Left ventricle myocardium inferior (tissue), 1 donor: ENCODE data around the gene CNGA2. TPM values are rescaled to one million over a fixed set of nuclear protein-coding genes. Genes with fewer than 3 reads are reported as not detected.

Experiments used
- DNase-seq: peaks from one replicate; pipeline ENCODE4 v3.0.0-alpha.2; 2020
- H3K27ac ChIP-seq: fragments of 200-600 bp; replicated peaks from 2 replicates; pipeline ENCODE4 v1.8.0; 2021
- H3K27me3 ChIP-seq: fragments of 200-600 bp; 2 replicates; pipeline ENCODE4 v1.8.0; 2021; ENCODE audit warnings: low read depth
- H3K36me3 ChIP-seq: fragments of 200-600 bp; 2 replicates; pipeline ENCODE4 v1.8.0; 2021
- H3K4me1 ChIP-seq: fragments of 200-600 bp; 2 replicates; pipeline ENCODE4 v1.8.0; 2021
- H3K4me3 ChIP-seq: fragments of 200-600 bp; 2 replicates; pipeline ENCODE4 v1.8.0; 2021; ENCODE audit warnings: mild to moderate bottlenecking, moderate library complexity
- H3K9me3 ChIP-seq: fragments of 200-600 bp; replicated peaks from 2 replicates; pipeline ENCODE4 v1.8.0; 2021
- CTCF ChIP-seq: fragments of 200-600 bp; IDR thresholded peaks from 2 replicates; pipeline ENCODE4 v1.8.0; 2021; ENCODE audit warnings: antibody characterized with exemption, mild to moderate bottlenecking, borderline replicate concordance
- intact Hi-C: fragments of 100-400 bp; cut with micrococcal nuclease; formaldehyde crosslinking; loops from one replicate; pipeline ENCODE4 v1.11.0; 2022
- total RNA-seq: library from RNA; stranded (reverse); fragmentation: NEBNext Ultra II Directional; extraction: Animal tissue kit (Norgen Biotek cat#: 25700); gene quantifications from one replicate; pipeline ENCODE4 v1.2.1, GENCODE V29; 2021
- donor health status: DM: no; HTN: yes; CAD: no; lungs with severe emphysema.

The CNGA2 gene
- total RNA-seq, 1 donor from 2014 or later = not detected

GRCh38 chrX:151738751-151739150 is 4.2 kb downstream of the CNGA2 start:
- no peaks in the 10 kb centered on the region for H3K36me3 ChIP-seq
- intact Hi-C loops = no loop called here
- no peaks in the 10 kb centered on the region for H3K9me3 ChIP-seq
- H3K27ac ChIP-seq = no peak overlapping the region
- no peak overlapping the region for H3K4me3 ChIP-seq
- H3K4me1 ChIP-seq = no peaks in the 10 kb centered on the region
- DNase-seq = no peak
- no peaks in the 10 kb centered on the region for H3K27me3 ChIP-seq
- TF ChIP-seq CTCF = no peak

GRCh38 chrX:151741606-151742005 is 7.1 kb downstream of the CNGA2 start:
- H3K9me3 ChIP-seq = no peaks in the 10 kb centered on the region
- H3K27ac ChIP-seq = no peak overlapping the region
- intact Hi-C loops = no loop called here
- H3K36me3 ChIP-seq = no peaks in the 10 kb centered on the region
- TF ChIP-seq CTCF = no peak
- H3K27me3 ChIP-seq = no peaks in the 10 kb centered on the region
- H3K4me1 ChIP-seq = no peaks in the 10 kb centered on the region
- no peak for DNase-seq
- no peak overlapping the region for H3K4me3 ChIP-seq

DNA sequence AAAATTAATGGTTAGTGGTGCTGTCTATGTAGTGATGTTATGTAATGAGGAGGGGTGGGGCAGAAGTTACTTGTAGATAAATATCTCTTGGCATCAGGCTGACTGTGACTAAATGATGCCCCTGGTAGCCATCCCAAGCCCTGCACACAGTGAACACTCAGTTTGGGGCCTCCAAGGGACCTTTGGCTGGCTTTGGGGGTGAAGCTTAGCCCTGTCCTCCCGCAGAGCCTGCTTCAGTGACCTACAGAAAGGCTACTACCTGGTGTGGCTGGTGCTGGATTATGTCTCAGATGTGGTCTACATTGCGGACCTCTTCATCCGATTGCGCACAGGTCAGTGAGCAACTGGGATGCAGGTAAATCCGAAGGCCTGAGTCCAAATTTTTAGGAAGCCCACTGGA is 7.8 kb downstream of the CNGA2 start:
- Histone ChIP-seq H3K9me3 (no peaks in the 10 kb centered on the region), H3K36me3 (no peaks in the 10 kb centered on the region), H3K4me1 (no peaks in the 10 kb centered on the region), H3K4me3 (no peak overlapping the region), H3K27me3 (no peaks in the 10 kb centered on the region), H3K27ac (no peak overlapping the region)
- intact Hi-C loops = no loop called here
- no peak for TF ChIP-seq CTCF
- no peak for DNase-seq

DNA sequence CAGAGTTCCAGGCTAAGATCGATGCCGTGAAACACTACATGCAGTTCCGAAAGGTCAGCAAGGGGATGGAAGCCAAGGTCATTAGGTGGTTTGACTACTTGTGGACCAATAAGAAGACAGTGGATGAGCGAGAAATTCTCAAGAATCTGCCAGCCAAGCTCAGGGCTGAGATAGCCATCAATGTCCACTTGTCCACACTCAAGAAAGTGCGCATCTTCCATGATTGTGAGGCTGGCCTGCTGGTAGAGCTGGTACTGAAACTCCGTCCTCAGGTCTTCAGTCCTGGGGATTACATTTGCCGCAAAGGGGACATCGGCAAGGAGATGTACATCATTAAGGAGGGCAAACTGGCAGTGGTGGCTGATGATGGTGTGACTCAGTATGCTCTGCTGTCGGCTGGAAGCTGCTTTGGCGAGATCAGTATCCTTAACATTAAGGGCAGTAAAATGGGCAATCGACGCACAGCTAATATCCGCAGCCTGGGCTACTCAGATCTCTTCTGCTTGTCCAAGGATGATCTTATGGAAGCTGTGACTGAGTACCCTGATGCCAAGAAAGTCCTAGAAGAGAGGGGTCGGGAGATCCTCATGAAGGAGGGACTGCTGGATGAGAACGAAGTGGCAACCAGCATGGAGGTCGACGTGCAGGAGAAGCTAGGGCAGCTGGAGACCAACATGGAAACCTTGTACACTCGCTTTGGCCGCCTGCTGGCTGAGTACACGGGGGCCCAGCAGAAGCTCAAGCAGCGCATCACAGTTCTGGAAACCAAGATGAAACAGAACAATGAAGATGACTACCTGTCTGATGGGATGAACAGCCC is 9.3 kb downstream of the CNGA2 start:
- no peaks in the 10 kb centered on the region for H3K9me3 ChIP-seq
- DNase-seq = no peak
- no peaks in the 10 kb centered on the region for H3K4me1 ChIP-seq
- no peaks in the 10 kb centered on the region for H3K27me3 ChIP-seq
- intact Hi-C loops = no loop called here
- no peak overlapping the region for H3K27ac ChIP-seq
- H3K4me3 ChIP-seq = no peak overlapping the region
- no peaks in the 10 kb centered on the region for H3K36me3 ChIP-seq
- no peak for TF ChIP-seq CTCF

DNA sequence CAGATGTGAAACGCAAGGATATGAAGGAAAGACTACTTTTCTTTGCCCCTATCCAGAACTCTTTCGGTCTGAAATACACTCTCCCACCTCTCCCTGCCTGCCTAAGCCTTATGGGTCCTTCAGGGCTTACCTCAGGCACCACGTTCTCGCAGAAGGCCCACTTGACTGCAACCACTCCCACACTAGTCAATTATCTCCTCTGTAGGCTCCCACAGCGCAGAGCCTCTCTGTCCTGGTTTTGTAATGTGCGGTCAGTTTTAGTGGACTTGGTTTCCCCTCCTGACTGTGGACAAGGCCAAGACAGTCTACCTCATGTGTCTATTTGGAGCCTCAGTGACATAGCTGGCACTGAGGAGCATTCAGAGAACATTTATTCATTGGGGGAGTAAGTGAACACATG is 11.1 kb downstream of the CNGA2 start:
- TF ChIP-seq CTCF = no peak
- DNase-seq = no peak
- no peaks in the 10 kb centered on the region for H3K9me3 ChIP-seq
- no peaks in the 10 kb centered on the region for H3K4me1 ChIP-seq
- intact Hi-C loops = no loop called here
- no peaks in the 10 kb centered on the region for H3K36me3 ChIP-seq
- H3K27me3 ChIP-seq = no peaks in the 10 kb centered on the region
- no peak overlapping the region for H3K27ac ChIP-seq
- no peak overlapping the region for H3K4me3 ChIP-seq
